ENCODE measurements around the gene SLC32A1.
A peak's percentile ranks its signal among the peaks of the same experiment; 100 is the strongest.

The SLC32A1 gene

GRCh38 chr20:38755324-38755910 is 31.1 kb downstream of the SLC32A1 start:
- DNase-seq (ENCODE audit: low spot score): no peak

GRCh38 chr20:38757145-38757775 is 33.0 kb downstream of the SLC32A1 start:
- no peak for DNase-seq (ENCODE audit: low spot score)

- no peak for DNase-seq (ENCODE audit: low spot score)
Observed at GRCh38 chr20:38759106-38759505, 34.8 kb downstream of the SLC32A1 start.

- DNase-seq (ENCODE audit: low spot score): no peak
Observed at GRCh38 chr20:38760978-38761377, 36.7 kb downstream of the SLC32A1 start.

GRCh38 chr20:38762174-38762573 is 37.9 kb downstream of the SLC32A1 start:
- DNase-seq (ENCODE audit: low spot score): no peak

- DNase-seq (ENCODE audit: low spot score): no peak
Observed at GRCh38 chr20:38763616-38764015, 39.3 kb downstream of the SLC32A1 start.

- peak; percentile 62 for DNase-seq (ENCODE audit: low spot score)
Observed at GRCh38 chr20:38764567-38765318, 40.5 kb downstream of the SLC32A1 start.

- DNase-seq (ENCODE audit: low spot score): no peak
Observed at GRCh38 chr20:38766071-38766470, 41.8 kb downstream of the SLC32A1 start.

GRCh38 chr20:38769376-38770295 is 45.4 kb downstream of the SLC32A1 start:
- no peak for DNase-seq (ENCODE audit: low spot score)

GRCh38 chr20:38770546-38770945 is 46.3 kb downstream of the SLC32A1 start:
- no peak for DNase-seq (ENCODE audit: low spot score)

- DNase-seq (ENCODE audit: low spot score): no peak
Observed at GRCh38 chr20:38770970-38771369, 46.7 kb downstream of the SLC32A1 start.

- no peak for DNase-seq (ENCODE audit: low spot score)
Observed at GRCh38 chr20:38771621-38772020, 47.3 kb downstream of the SLC32A1 start.

- DNase-seq (ENCODE audit: low spot score): no peak
Observed at GRCh38 chr20:38774167-38774566, 49.9 kb downstream of the SLC32A1 start.

- DNase-seq (ENCODE audit: low spot score): peak; percentile 11
Observed at GRCh38 chr20:38776363-38776762, 52.1 kb downstream of the SLC32A1 start.
